ENCODE data around the gene B4GALNT4. TPM values are rescaled to one million over a fixed set of nuclear protein-coding genes. Genes with fewer than 3 reads are reported as not detected.

B4GALNT4 gene
- total and polyA plus RNA-seq, 12 donors, result 0.09 to 1.7 (median 0.56) TPM; not detected in 3

DNA sequence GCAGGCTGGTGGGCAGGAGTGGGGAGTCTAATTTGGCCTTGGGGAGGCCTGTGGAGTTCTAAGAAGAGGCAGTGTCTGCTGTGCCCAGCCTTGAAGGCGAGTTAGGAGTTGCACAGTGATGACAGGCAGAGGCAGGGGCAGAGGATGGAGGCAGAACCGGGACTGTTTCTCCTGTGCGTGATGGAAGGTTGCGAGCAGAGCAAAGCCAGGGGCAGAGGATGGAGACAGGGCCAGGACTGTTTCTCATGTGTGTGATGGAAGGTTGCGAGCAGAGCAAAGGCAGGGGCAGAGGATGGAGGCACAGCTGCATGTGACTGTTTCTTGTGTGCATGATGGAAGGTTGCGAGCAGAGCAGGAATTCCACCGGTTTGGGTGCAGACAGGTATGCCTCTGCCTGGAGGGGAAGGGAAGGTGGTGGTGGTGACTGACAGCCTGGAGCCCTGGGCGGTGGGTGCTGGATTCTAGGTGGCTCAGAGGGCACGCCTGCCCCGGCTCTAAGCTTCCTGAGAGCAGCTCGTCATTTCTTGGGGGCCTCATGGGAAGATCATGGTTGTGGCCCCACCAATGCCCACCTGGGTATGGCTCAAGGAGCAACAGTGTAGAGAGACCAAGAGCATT, 8.7 kb downstream of the B4GALNT4 start:
- Histone ChIP-seq H3K9me3 (no peaks in the 10 kb centered on the region), H3K27ac (no peak overlapping the region), H3K27me3 (peaks cover 0 to 56% (median 8%) of the 10 kb centered on the region in 7 donors), H3K4me1 (no peaks in the 10 kb centered on the region), H3K36me3 (no peaks in the 10 kb centered on the region), H3K4me3 (no peak overlapping the region)
- no peak for TF ChIP-seq CTCF (IDR thresholded peaks at IDR 0.05)
- DNase-seq, result no peak
- no peak for ATAC-seq
- intact Hi-C loops (cut with DNase I), result loop anchor here in 1 of 10 donors (10.0 kb wide), 1 partner anchor 123 kb away; no protein-coding TSS in a partner anchor
- WGBS, 2 donors, result 75 to 82% methylated on average over 11 of the region's 11 CpGs

DNA sequence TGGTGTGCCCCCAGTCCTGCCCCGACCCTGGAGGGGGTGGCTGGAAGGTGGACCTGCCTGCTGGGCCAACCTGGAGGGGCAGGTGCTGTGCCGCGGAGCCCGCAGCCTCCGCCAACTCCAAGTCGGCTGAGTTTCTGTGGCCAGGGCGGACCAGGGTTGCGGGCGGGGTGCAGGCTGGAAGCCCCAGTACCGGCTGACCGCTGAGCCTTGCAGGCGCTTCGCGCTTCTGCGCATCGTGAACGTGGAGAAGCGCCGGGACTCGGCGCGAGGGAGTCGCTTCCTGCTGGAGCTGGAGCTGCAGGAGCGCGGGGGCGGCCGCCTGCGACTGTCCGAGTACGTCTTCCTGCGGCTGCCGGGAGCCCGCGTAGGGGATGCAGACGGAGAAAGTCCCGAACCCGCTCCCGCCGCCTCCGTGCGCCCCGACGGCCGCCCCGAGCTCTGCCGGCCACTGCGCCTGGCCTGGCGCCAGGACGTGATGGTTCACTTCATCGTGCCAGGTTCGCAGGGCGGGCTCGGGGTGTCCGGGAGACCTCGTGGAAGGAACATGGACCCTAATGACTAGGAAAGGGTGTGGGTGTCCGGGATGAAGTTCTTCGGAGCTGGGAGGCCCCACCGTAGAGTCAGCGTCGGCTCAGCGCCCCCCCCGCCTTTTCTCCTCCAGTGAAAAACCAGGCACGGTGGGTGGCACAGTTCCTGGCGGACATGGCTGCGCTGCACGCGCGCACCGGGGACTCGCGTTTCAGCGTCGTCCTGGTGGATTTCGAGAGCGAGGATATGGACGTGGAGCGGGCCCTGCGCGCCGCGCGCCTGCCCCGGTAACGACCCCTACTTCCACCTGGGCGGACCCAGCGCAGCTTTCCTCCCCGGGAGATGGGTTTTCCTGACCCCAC, 10.2 kb downstream of the B4GALNT4 start:
- no peaks in the 10 kb centered on the region for H3K4me1 ChIP-seq
- 84 to 91% methylated on average over 87 of the region's 87 CpGs for WGBS, 2 donors
- ATAC-seq (no peak), DNase-seq (peak in 1 of 2 donors; percentile 10)
- no peaks in the 10 kb centered on the region for H3K9me3 ChIP-seq
- peaks cover 0 to 62% (median 8%) of the 10 kb centered on the region in 7 donors for H3K27me3 ChIP-seq
- TF ChIP-seq CTCF (IDR thresholded peaks at IDR 0.05), result no peak
- H3K27ac ChIP-seq, result no peak overlapping the region
- no peak overlapping the region for H3K4me3 ChIP-seq
- intact Hi-C loops (cut with DNase I), result loop anchor here in 1 of 10 donors (10.0 kb wide), 1 partner anchor 125 kb away; no protein-coding TSS in a partner anchor
- no peaks in the 10 kb centered on the region for H3K36me3 ChIP-seq

GRCh38 chr11:380095-380480, 10.8 kb downstream of the B4GALNT4 start:
- Histone ChIP-seq H3K9me3 (no peaks in the 10 kb centered on the region), H3K36me3 (no peaks in the 10 kb centered on the region), H3K4me1 (no peaks in the 10 kb centered on the region), H3K27me3 (peaks cover 0 to 62% (median 8%) of the 10 kb centered on the region in 7 donors), H3K27ac (no peak overlapping the region), H3K4me3 (no peak overlapping the region)
- intact Hi-C loops (cut with DNase I), result no loop called here
- 94 to 95% methylated on average over 35 of the region's 35 CpGs for WGBS, 2 donors
- peak in 1 of 2 donors; percentile 10 for DNase-seq
- no peak for ATAC-seq
- TF ChIP-seq CTCF (IDR thresholded peaks at IDR 0.05), result no peak

DNA sequence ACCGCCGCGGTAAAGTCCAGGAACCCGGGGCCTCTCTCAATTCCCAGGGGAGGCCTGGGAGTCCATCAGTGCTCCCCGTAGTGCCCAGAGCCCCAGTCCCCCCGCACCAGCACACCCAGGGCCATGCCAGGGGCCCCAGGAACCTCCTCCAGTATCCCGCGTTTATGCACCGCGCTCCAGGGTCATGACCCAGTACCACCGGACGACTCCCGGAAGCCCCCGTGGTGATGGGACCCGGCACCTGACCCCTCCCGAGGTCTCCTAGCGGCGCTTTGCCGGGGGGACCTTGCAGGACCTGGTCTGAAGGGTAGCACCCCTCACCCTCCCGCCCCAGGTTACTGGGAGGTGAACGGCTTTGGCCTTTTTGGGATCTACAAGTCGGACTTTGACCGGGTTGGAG, 11.2 kb downstream of the B4GALNT4 start:
- no peak for TF ChIP-seq CTCF (IDR thresholded peaks at IDR 0.05)
- no peaks in the 10 kb centered on the region for H3K4me1 ChIP-seq
- no peaks in the 10 kb centered on the region for H3K36me3 ChIP-seq
- H3K4me3 ChIP-seq, result no peak overlapping the region
- H3K9me3 ChIP-seq, result no peaks in the 10 kb centered on the region
- H3K27ac ChIP-seq, result no peak overlapping the region
- intact Hi-C loops (cut with DNase I), result no loop called here
- H3K27me3 ChIP-seq, result peaks cover 0 to 58% (median 8%) of the 10 kb centered on the region in 7 donors
- DNase-seq (peak in 1 of 2 donors; percentile 7), ATAC-seq (no peak)
- WGBS, 2 donors, result 95% methylated on average over 23 of the region's 23 CpGs

Data from heart right ventricle (tissue), 16 donors.